GM21360 (cell line): ENCODE measurements around the gene SGSM2.

Experiments
- ATAC-seq: cut with Tn5 transposase; IDR thresholded peaks from one replicate; pipeline ENCODE4 v1.9.1; 2021; ENCODE audit warnings: mild to moderate bottlenecking, moderate library complexity; ENCODE audit not compliant: unreplicated experiment

SGSM2 gene

GRCh38 chr17:2366747-2367494, 29.6 kb downstream of the SGSM2 start:
- no peak for ATAC-seq

GRCh38 chr17:2368359-2368758, 31.1 kb downstream of the SGSM2 start:
- no peak for ATAC-seq

GRCh38 chr17:2369039-2369438, 31.7 kb downstream of the SGSM2 start:
- ATAC-seq: no peak

GRCh38 chr17:2369551-2370210, 32.4 kb downstream of the SGSM2 start:
- no peak for ATAC-seq

GRCh38 chr17:2370211-2370589, 32.9 kb downstream of the SGSM2 start:
- ATAC-seq: no peak

GRCh38 chr17:2371183-2372130, 34.2 kb downstream of the SGSM2 start:
- no peak for ATAC-seq

GRCh38 chr17:2372180-2372579, 34.9 kb downstream of the SGSM2 start:
- no peak for ATAC-seq

GRCh38 chr17:2372681-2373080, 35.4 kb downstream of the SGSM2 start:
- ATAC-seq: no peak

GRCh38 chr17:2373179-2373578, 35.9 kb downstream of the SGSM2 start:
- ATAC-seq: no peak

GRCh38 chr17:2374549-2375285, 37.4 kb downstream of the SGSM2 start:
- ATAC-seq: no peak

GRCh38 chr17:2375406-2375805, 38.1 kb downstream of the SGSM2 start:
- ATAC-seq: no peak

- ATAC-seq: no peak
These were observed 38.8 kb downstream of the SGSM2 start for GRCh38 chr17:2376107-2376506.

- no peak for ATAC-seq
These were observed 40.4 kb downstream of the SGSM2 start for GRCh38 chr17:2377659-2378058.

- no peak for ATAC-seq
These were observed 41.6 kb downstream of the SGSM2 start for GRCh38 chr17:2378905-2379304.

GRCh38 chr17:2379489-2380225, 42.4 kb downstream of the SGSM2 start:
- no peak for ATAC-seq

- ATAC-seq: no peak
These were observed 43.1 kb downstream of the SGSM2 start for GRCh38 chr17:2380226-2380922.

- ATAC-seq: no peak
These were observed 43.8 kb downstream of the SGSM2 start for GRCh38 chr17:2380950-2381649.

GRCh38 chr17:2383628-2384167, 46.4 kb downstream of the SGSM2 start:
- no peak for ATAC-seq
